Chondrocyte (in vitro differentiated cells): ENCODE measurements around the gene SLC2A10. TPM values are rescaled to one million over a fixed set of nuclear protein-coding genes. Genes with fewer than 3 reads are reported as not detected.

ENCODE experiments used
- DNase-seq: peaks from one replicate; pipeline ENCODE4 v3.0.0; 2021; ENCODE audit warnings: mixed read lengths, low spot score
- H3K27ac Mint-ChIP-seq: one replicate; pipeline ENCODE4 v1.8.0; 2021; ENCODE audit warnings: mild to moderate bottlenecking, moderate library complexity, mixed read lengths; ENCODE audit not compliant: unreplicated experiment
- H3K27me3 Mint-ChIP-seq: 2 replicates; pipeline ENCODE4 v1.8.0; 2021; ENCODE audit warnings: low read depth, mixed read lengths
- H3K36me3 Mint-ChIP-seq: 2 replicates; pipeline ENCODE4 v1.8.0; 2021; ENCODE audit warnings: low read depth, mixed read lengths
- H3K4me1 Mint-ChIP-seq: 2 replicates; pipeline ENCODE4 v1.8.0; 2021; ENCODE audit warnings: low read depth, mild to moderate bottlenecking, mixed read lengths
- H3K4me3 Mint-ChIP-seq: one replicate; pipeline ENCODE4 v1.8.0; 2021; ENCODE audit warnings: mild to moderate bottlenecking, moderate library complexity, mixed read lengths; ENCODE audit not compliant: unreplicated experiment
- H3K9me3 Mint-ChIP-seq: 2 replicates; pipeline ENCODE4 v1.8.0; 2021; ENCODE audit warnings: low read depth, mixed read lengths
- total RNA-seq: library from RNA; stranded (reverse); gene quantifications from 3 replicates; pipeline ENCODE4 v1.2.1, GENCODE V29; 2021
- TF ChIP-seq, protein P1 (sequence below): fragments of 200-600 bp; sonication (generic); IDR thresholded peaks from 2 replicates; pipeline ENCODE4 v1.5.0; 2021; ENCODE audit warnings: antibody characterized with exemption, mild to moderate bottlenecking, moderate library complexity

SLC2A10 gene
- total RNA-seq, 1 donor from 2014 or later: 39.6 TPM

DNA sequence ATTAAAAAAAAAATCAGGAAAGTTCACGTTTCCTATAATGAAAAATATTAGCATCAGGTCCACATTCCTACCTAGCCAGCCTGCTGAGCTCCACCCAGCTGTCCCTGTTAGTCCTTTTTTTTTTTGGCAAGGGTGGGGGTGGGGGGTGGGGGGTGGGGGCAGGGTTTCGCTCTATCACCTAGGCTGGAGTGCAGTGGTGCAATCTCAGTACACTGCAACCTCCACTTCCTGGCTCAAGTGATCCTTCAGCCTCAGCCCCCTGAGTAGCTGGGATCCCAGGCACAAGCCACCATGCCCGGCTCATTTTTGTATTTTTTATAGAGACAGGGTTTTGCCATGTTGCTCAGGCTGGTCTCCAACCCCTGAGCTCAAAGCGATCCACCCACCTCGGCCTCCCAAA is 7.5 kb upstream of the SLC2A10 start:
- Mint-ChIP-seq H3K27ac (no peak overlapping the region), H3K4me1 (no peaks in the 10 kb centered on the region), H3K27me3 (no peaks in the 10 kb centered on the region), H3K4me3 (no peak overlapping the region), H3K36me3 (peaks cover 3% of the 10 kb centered on the region), H3K9me3 (peaks cover 7% of the 10 kb centered on the region)
- DNase-seq: no peak
- TF ChIP-seq, protein P1, sequence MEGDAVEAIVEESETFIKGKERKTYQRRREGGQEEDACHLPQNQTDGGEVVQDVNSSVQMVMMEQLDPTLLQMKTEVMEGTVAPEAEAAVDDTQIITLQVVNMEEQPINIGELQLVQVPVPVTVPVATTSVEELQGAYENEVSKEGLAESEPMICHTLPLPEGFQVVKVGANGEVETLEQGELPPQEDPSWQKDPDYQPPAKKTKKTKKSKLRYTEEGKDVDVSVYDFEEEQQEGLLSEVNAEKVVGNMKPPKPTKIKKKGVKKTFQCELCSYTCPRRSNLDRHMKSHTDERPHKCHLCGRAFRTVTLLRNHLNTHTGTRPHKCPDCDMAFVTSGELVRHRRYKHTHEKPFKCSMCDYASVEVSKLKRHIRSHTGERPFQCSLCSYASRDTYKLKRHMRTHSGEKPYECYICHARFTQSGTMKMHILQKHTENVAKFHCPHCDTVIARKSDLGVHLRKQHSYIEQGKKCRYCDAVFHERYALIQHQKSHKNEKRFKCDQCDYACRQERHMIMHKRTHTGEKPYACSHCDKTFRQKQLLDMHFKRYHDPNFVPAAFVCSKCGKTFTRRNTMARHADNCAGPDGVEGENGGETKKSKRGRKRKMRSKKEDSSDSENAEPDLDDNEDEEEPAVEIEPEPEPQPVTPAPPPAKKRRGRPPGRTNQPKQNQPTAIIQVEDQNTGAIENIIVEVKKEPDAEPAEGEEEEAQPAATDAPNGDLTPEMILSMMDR: no peak

GRCh38 chr20:46702447-46703203 is 6.8 kb upstream of the SLC2A10 start:
- DNase-seq: no peak
- TF ChIP-seq, protein P1: no peak
- Mint-ChIP-seq H3K9me3 (peaks cover 7% of the 10 kb centered on the region), H3K4me1 (no peaks in the 10 kb centered on the region), H3K4me3 (no peak overlapping the region), H3K27ac (no peak overlapping the region), H3K27me3 (no peaks in the 10 kb centered on the region), H3K36me3 (peaks cover 3% of the 10 kb centered on the region)

DNA sequence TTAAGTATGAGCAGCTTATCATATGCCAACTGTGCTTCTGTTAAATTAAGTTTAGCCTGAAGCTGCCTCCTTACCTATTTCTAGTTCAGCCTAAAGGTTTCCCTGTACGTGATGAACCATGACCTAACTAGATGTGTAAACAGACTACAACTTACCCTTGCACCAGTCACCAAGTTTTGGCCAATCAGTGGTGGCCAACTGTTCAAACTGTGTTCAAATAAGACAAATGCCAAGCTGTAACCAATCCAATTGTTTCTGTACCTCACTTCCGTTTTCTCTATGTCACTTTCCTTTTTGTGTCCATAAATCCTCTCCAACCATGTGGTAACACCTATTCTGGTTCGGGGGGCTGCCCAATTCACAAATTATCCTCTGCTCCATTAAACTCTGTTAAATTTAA is 6.0 kb upstream of the SLC2A10 start:
- Mint-ChIP-seq H3K9me3 (peaks cover 7% of the 10 kb centered on the region), H3K4me1 (no peaks in the 10 kb centered on the region), H3K27ac (no peak overlapping the region), H3K27me3 (no peaks in the 10 kb centered on the region), H3K4me3 (no peak overlapping the region), H3K36me3 (peaks cover 3% of the 10 kb centered on the region)
- TF ChIP-seq, protein P1: no peak
- no peak for DNase-seq

DNA sequence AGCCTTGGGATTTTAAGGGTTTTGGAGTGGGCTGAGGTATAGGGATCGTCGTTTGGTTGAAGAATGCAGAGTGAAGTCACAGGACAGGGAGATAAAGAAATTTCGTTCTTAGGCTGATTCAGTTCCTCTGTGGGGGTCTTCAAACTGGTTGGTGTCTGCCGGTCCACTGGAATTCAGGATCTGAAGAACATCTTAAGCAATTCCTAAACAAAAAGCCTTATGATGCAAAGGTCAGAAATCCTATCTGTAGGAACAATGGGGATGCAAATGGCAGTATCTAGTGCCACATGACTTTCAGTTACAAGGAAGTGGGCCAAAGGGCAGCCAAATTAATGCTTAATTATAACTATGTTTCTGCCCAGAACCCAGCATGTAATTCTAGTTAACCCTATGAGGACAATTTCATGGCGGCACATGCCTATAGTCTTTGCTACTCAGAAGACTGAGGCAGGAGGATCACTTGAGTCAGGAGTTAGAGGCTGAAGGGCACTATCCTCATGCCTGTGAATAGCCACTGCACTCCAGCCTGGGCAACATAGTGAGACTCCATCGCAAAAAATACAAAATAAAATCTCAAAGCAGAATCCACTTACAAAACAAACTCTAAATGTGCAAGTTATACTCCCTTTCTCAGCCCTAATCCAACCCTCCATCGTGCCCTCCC is 4.6 kb upstream of the SLC2A10 start:
- TF ChIP-seq, protein P1: no peak
- Mint-ChIP-seq H3K9me3 (peaks cover 4% of the 10 kb centered on the region), H3K4me1 (peaks cover 7% of the 10 kb centered on the region), H3K27me3 (no peaks in the 10 kb centered on the region), H3K36me3 (peaks cover 3% of the 10 kb centered on the region), H3K4me3 (no peak overlapping the region), H3K27ac (no peak overlapping the region)
- no peak for DNase-seq

- Mint-ChIP-seq H3K27me3 (no peaks in the 10 kb centered on the region), H3K27ac (no peak overlapping the region), H3K4me1 (peaks cover 12% of the 10 kb centered on the region), H3K9me3 (peaks cover 4% of the 10 kb centered on the region), H3K4me3 (no peak overlapping the region), H3K36me3 (peaks cover 4% of the 10 kb centered on the region)
- TF ChIP-seq, protein P1: no peak
- DNase-seq: no peak
Observed at GRCh38 chr20:46705378-46705729, 4.1 kb upstream of the SLC2A10 start.
